ENCODE results near the gene STRN.
"Not testable (repeated sequence)": the region's sequence is repeated elsewhere in the genome, so short reads cannot be mapped to it uniquely, and the experiment has no call there.

STRN gene

GRCh38 chr2:36915627-36916026 is 50.7 kb downstream of the STRN start:
- FAIRE-seq: no peak
- no peak for DNase-seq (ENCODE audit: low spot score)

GRCh38 chr2:36912695-36913094 is 53.6 kb downstream of the STRN start:
- FAIRE-seq: no peak
- no peak for DNase-seq (ENCODE audit: low spot score)

GRCh38 chr2:36911012-36911411 is 55.3 kb downstream of the STRN start:
- FAIRE-seq: no peak
- DNase-seq (ENCODE audit: low spot score): no peak

GRCh38 chr2:36906277-36906676 is 60.1 kb downstream of the STRN start:
- DNase-seq (ENCODE audit: low spot score) (no peak), FAIRE-seq (no peak)

- DNase-seq (ENCODE audit: low spot score) (no peak), FAIRE-seq (no peak)
Measured at GRCh38 chr2:36904636-36905035, 61.7 kb downstream of the STRN start.

GRCh38 chr2:36902385-36903120 is 63.8 kb downstream of the STRN start:
- DNase-seq (ENCODE audit: low spot score) (no peak), FAIRE-seq (no peak)

- DNase-seq (ENCODE audit: low spot score) (no peak), FAIRE-seq (no peak)
Measured at GRCh38 chr2:36892805-36893204, 73.5 kb downstream of the STRN start.

GRCh38 chr2:36889795-36890194 is 76.5 kb downstream of the STRN start:
- DNase-seq (ENCODE audit: low spot score) (peak; percentile 95), FAIRE-seq (peak; percentile 96)

GRCh38 chr2:36887095-36887494 is 79.2 kb downstream of the STRN start:
- DNase-seq (ENCODE audit: low spot score): not testable (repeated sequence)

GRCh38 chr2:36886664-36887063 is 79.7 kb downstream of the STRN start:
- FAIRE-seq (no peak), DNase-seq (ENCODE audit: low spot score) (no peak)

More at GRCh38 chr2:36887095-36887494, 79.2 kb downstream of the STRN start:
- FAIRE-seq: not testable (repeated sequence)

- DNase-seq (ENCODE audit: low spot score) (no peak), FAIRE-seq (peak; percentile 50)
Measured at GRCh38 chr2:36885605-36886004, 80.7 kb downstream of the STRN start.

GRCh38 chr2:36882532-36882931 is 83.8 kb downstream of the STRN start:
- DNase-seq (ENCODE audit: low spot score): no peak
- FAIRE-seq: no peak

- FAIRE-seq (no peak), DNase-seq (ENCODE audit: low spot score) (no peak)
Measured at GRCh38 chr2:36881816-36882215, 84.5 kb downstream of the STRN start.

GRCh38 chr2:36878429-36878828 is 87.9 kb downstream of the STRN start:
- FAIRE-seq (no peak), DNase-seq (ENCODE audit: low spot score) (no peak)

- FAIRE-seq: no peak
- no peak for DNase-seq (ENCODE audit: low spot score)
Measured at GRCh38 chr2:36871068-36871707, 95.1 kb downstream of the STRN start.

- FAIRE-seq (no peak), DNase-seq (ENCODE audit: low spot score) (no peak)
Measured at GRCh38 chr2:36869606-36870005, 96.7 kb downstream of the STRN start.

- DNase-seq (ENCODE audit: low spot score) (no peak), FAIRE-seq (no peak)
Measured at GRCh38 chr2:36861896-36862295, 104.4 kb downstream of the STRN start.

- DNase-seq (ENCODE audit: low spot score) (no peak), FAIRE-seq (no peak)
Measured at GRCh38 chr2:36859366-36859792, 107.0 kb downstream of the STRN start.

GRCh38 chr2:36858551-36859365 is 107.6 kb downstream of the STRN start:
- FAIRE-seq (no peak), DNase-seq (ENCODE audit: low spot score) (no peak)

GRCh38 chr2:36857713-36858112 is 108.6 kb downstream of the STRN start:
- no peak for DNase-seq (ENCODE audit: low spot score)
- no peak for FAIRE-seq

GRCh38 chr2:36855429-36855828 is 110.9 kb downstream of the STRN start:
- DNase-seq (ENCODE audit: low spot score) (no peak), FAIRE-seq (peak; percentile 7)

- FAIRE-seq: no peak
Measured at GRCh38 chr2:36854241-36854640, 112.1 kb downstream of the STRN start.

More at GRCh38 chr2:36854241-36854640, 112.1 kb downstream of the STRN start:
- DNase-seq (ENCODE audit: low spot score): no peak
